HepG2 (cell line): ENCODE measurements around the gene DOCK9. TPM values are rescaled to one million over a fixed set of nuclear protein-coding genes. Genes with fewer than 3 reads are reported as not detected.

ENCODE experiments used
- ATAC-seq: fragments of 200-7000 bp; cut with Tn5 transposase; 3 replicates; pipeline ENCODE4 v1.9.1; 2020; ENCODE audit warnings: mild to moderate bottlenecking, moderate library complexity
- BruUV-seq: library from RNA; stranded (reverse); fragments of 400-500 nt; replicated peaks from 2 replicates; lab custom pipeline; 2021; lab: Mats Ljungman, UMichigan
- CTCF ChIA-PET: fragments of 300-600 bp; formaldehyde crosslinking; extraction: SDS; loops from one replicate; lab custom pipeline; 2021; ENCODE audit warnings: low total read pairs, inconsistent platforms, low intra/inter-chr PET ratio; lab: Yijun Ruan, JAX
- POLR2A ChIA-PET: fragments of 350-600 bp; sonication (Branson Sonifier 250); formaldehyde crosslinking; loops from one replicate; lab custom pipeline; 2020; ENCODE audit warnings: antibody characterized with exemption, inconsistent platforms; lab: Yijun Ruan, JAX
- DNase-seq: peaks from one replicate; pipeline ENCODE4 v3.0.0-alpha.2; 2015; ENCODE audit warnings: low spot score
- FAIRE-seq: peaks from 3 replicates; lab custom pipeline; 2011; peaks lifted over from hg19 to GRCh38; lab: Jason Lieb, UNC
- H2AFZ ChIP-seq: one replicate; pipeline ENCODE4 v1.6.1; 2011; ENCODE audit warnings: low read length, inconsistent platforms
- H3K27ac ChIP-seq: fragments of 300-600 bp; 3 replicates; pipeline ENCODE4 v1.8.0; 2011; ENCODE audit warnings: mixed run types, mild to moderate bottlenecking, mixed read lengths, low read length, inconsistent platforms; ENCODE audit not compliant: insufficient read depth; ENCODE audit errors: extremely low read length
- H3K27me3 ChIP-seq, 2 experiments: fragments of 200-600 bp in 1 of 2; 2 replicates in 1 of 2; 3 replicates in 1 of 2; pipeline versions ENCODE4 v1.6.0 to v1.8.0; 2011; ENCODE audit warnings: low read length in 2 of 2, mild to moderate bottlenecking in 2 of 2, moderate library complexity in 2 of 2, inconsistent platforms in 1 of 2; ENCODE audit not compliant: insufficient read depth in 2 of 2, control insufficient read depth in 1 of 2
- H3K36me3 ChIP-seq, 2 experiments: fragments of 200-600 bp in 1 of 2; replicated peaks in 1 of 2; 2 replicates in 1 of 2; 3 replicates in 1 of 2; pipeline versions ENCODE4 v1.5.1 to v1.8.0; 2011; ENCODE audit warnings: low read length in 2 of 2, inconsistent platforms in 1 of 2; ENCODE audit not compliant: insufficient read depth in 2 of 2, control insufficient read depth in 1 of 2
- H3K4me1 ChIP-seq: 2 replicates; pipeline ENCODE4 v1.5.1; 2012; ENCODE audit warnings: low read length, inconsistent platforms; ENCODE audit not compliant: insufficient read depth
- H3K4me2 ChIP-seq: 2 replicates; pipeline ENCODE4 v1.6.0; 2011; ENCODE audit warnings: low read depth, low read length, inconsistent platforms
- H3K4me3 ChIP-seq, 3 experiments: fragments of 200-600 bp in 1 of 3; sonication (generic), shearing (Covaris generic) in 1 of 3; replicated peaks in 1 of 3; 2 replicates each; pipeline ENCODE4 v1.5.1; 2011 to 2016; ENCODE audit warnings: low read length in 3 of 3, inconsistent platforms in 2 of 3, low read depth in 2 of 3, mild to moderate bottlenecking in 2 of 3, control low read depth in 1 of 3, mixed read lengths in 1 of 3; ENCODE audit not compliant: insufficient read depth in 1 of 3
- H3K79me2 ChIP-seq: one replicate; pipeline ENCODE4 v1.6.1; 2011; ENCODE audit warnings: low read length, inconsistent platforms; ENCODE audit not compliant: insufficient read depth
- H3K9ac ChIP-seq: 2 replicates; pipeline ENCODE4 v1.6.0; 2011; ENCODE audit warnings: mild to moderate bottlenecking, low read depth, low read length, inconsistent platforms; ENCODE audit not compliant: insufficient read depth
- H3K9me3 ChIP-seq: 2 replicates; pipeline ENCODE4 v1.5.1; 2012; ENCODE audit warnings: mild to moderate bottlenecking, low read length
- H4K20me1 ChIP-seq: 2 replicates; pipeline ENCODE4 v1.6.0; 2011; ENCODE audit warnings: inconsistent platforms, mild to moderate bottlenecking, low read length, moderate library complexity; ENCODE audit not compliant: insufficient read depth
- HOMEZ ChIP-seq: IDR thresholded peaks from 2 replicates; pipeline ENCODE4 v1.6.1; 2016; ENCODE audit warnings: low read depth
- IRF1 ChIP-seq: sonication (generic); formaldehyde crosslinking; IDR thresholded peaks from 2 replicates; pipeline ENCODE4 v1.4.0; 2020; ENCODE audit warnings: low read depth, mild to moderate bottlenecking, missing genetic modification reagents
- MXD4 ChIP-seq: IDR thresholded peaks from 2 replicates; pipeline ENCODE4 v1.6.1; 2016; ENCODE audit warnings: mild to moderate bottlenecking, missing biosample characterization, missing genetic modification reagents
- NFATC3 ChIP-seq: sonication (generic); formaldehyde crosslinking; IDR thresholded peaks from 2 replicates; pipeline ENCODE4 v1.5.1; 2020; ENCODE audit warnings: mild to moderate bottlenecking, missing genetic modification reagents
- POLR2AphosphoS2 ChIP-seq: IDR thresholded peaks from 2 replicates; pipeline ENCODE4 v1.6.1; 2011; ENCODE audit warnings: low read depth, low read length, improper control_type of control experiment
- ZC3H13 ChIP-seq: sonication (generic); formaldehyde crosslinking; IDR thresholded peaks from 2 replicates; pipeline ENCODE4 v1.8.1; 2023; ENCODE audit warnings: mild to moderate bottlenecking, missing genetic modification reagents, moderate library complexity
- ZNF20 ChIP-seq: sonication (generic); formaldehyde crosslinking; IDR thresholded peaks from 2 replicates; pipeline ENCODE4 v1.4.0; 2020; ENCODE audit warnings: mild to moderate bottlenecking, moderate library complexity, missing genetic modification reagents
- ZNF207 ChIP-seq: fragments of 450-650 bp; IDR thresholded peaks from 2 replicates; pipeline ENCODE4 v1.6.1; 2016; ENCODE audit warnings: antibody characterized with exemption, borderline replicate concordance
- ZNF574 ChIP-seq: sonication (generic); formaldehyde crosslinking; IDR thresholded peaks from 2 replicates; pipeline ENCODE4 v1.4.0; 2020; ENCODE audit warnings: missing genetic modification reagents
- ZNF609 ChIP-seq: sonication (generic); formaldehyde crosslinking; IDR thresholded peaks from 2 replicates; pipeline ENCODE4 v1.4.0; 2020; ENCODE audit warnings: mild to moderate bottlenecking, missing genetic modification reagents, borderline replicate concordance
- WGBS: methylation state at CpG from one replicate; pipeline ENCODE4 v1.1.6; 2017; ENCODE audit warnings: low lambda C conversion rate; 5-methylcytosine and 5-hydroxymethylcytosine counted together
- in situ Hi-C: cut with HindIII; loops from 2 replicates; pipeline ENCODE4 v1.10.0; 2017; ENCODE audit warnings: low pct_unique_long_range_greater_than_20kb; ENCODE audit not compliant: extremely low pct_ligation_motif_present
- intact Hi-C: fragments of 100-400 bp; cut with micrococcal nuclease; formaldehyde crosslinking; loops from one replicate; pipeline ENCODE4 v1.10.0; 2022; ENCODE audit not compliant: unreplicated experiment
- polyA plus RNA-seq, 8 experiments: library from polyadenylated mRNA; depleted of rRNA in 3 of 8; stranded (reverse) in 7 of 8; unstranded in 1 of 8; fragments of >200 nt; fragmentation: Illumina TruSeq in 4 of 8; extraction: Trizol in 4 of 8; gene quantifications; 2 replicates each; pipeline versions ENCODE4 v1.2.1 to v1.2.3, GENCODE V29; 2011 to 2016; ENCODE audit warnings: low read depth in 4 of 8, missing spikeins in 1 of 8, mixed read lengths in 1 of 8; ENCODE audit not compliant: insufficient read depth in 1 of 8
- total RNA-seq, 5 experiments: library from RNA; depleted of rRNA; stranded (reverse); fragments of >200 nt; fragmentation: Illumina TruSeq; extraction: Trizol; gene quantifications; 2 replicates each; pipeline ENCODE4 v1.2.3, GENCODE V29; 2016; ENCODE audit warnings: low read depth in 1 of 5

DOCK9 gene
- total and polyA plus RNA-seq, 2 of the 13 experiments (the other 11 are each of a cell fraction or from before 2014, with no cell fraction given) = 0.44 to 0.97 TPM

GRCh38 chr13:98874029-98874397, 103.9 kb downstream of the DOCK9 start:
- no peaks in the 10 kb centered on the region for H3K79me2 ChIP-seq
- no peaks in the 10 kb centered on the region for H3K9me3 ChIP-seq
- H4K20me1 ChIP-seq = no peaks in the 10 kb centered on the region
- H2AFZ ChIP-seq = no peak overlapping the region
- no peak overlapping the region for H3K9ac ChIP-seq
- no TSS peak for BruUV-seq
- in situ Hi-C loops = no loop called here
- no peaks in the 10 kb centered on the region for H3K36me3 ChIP-seq
- H3K4me2 ChIP-seq = no peak overlapping the region
- no peaks in the 10 kb centered on the region for H3K27me3 ChIP-seq
- DNase-seq (no peak), FAIRE-seq (no peak), ATAC-seq (no peak)
- POLR2A ChIA-PET = no interaction called here
- 60% methylated on average over 2 of the region's 2 CpGs for WGBS
- H3K27ac ChIP-seq = no peak overlapping the region
- H3K4me1 ChIP-seq = no peaks in the 10 kb centered on the region
- CTCF ChIA-PET = no interaction called here
- TF ChIP-seq ZNF574 (CRISPR knock-in tag) (no peak), ZNF20 (CRISPR knock-in tag) (no peak), IRF1 (CRISPR knock-in tag) (no peak), ZC3H13 (CRISPR knock-in tag) (no peak), HOMEZ (CRISPR knock-in tag) (no peak), ZNF609 (no peak), POLR2AphosphoS2 (no peak), NFATC3 (no peak), MXD4 (CRISPR knock-in tag) (no peak), ZNF207 (no peak)
- no peak overlapping the region for H3K4me3 ChIP-seq
- intact Hi-C loops = no loop called here
